Jurkat, Clone E6-1 (cell line): ENCODE measurements around the gene S100PBP. TPM values are rescaled to one million over a fixed set of nuclear protein-coding genes. Genes with fewer than 3 reads are reported as not detected.

Source experiments
- DNase-seq: peaks from one replicate; pipeline ENCODE4 v3.0.0-alpha.2; 2011; ENCODE audit warnings: low read depth, low spot score
- H3K4me3 ChIP-seq: 2 replicates; pipeline ENCODE4 v1.5.1; 2011; ENCODE audit warnings: mild to moderate bottlenecking, low read length, control low read depth, moderate library complexity
- polyA plus RNA-seq: library from polyadenylated mRNA; unstranded; fragments of >200 nt; gene quantifications from one replicate; pipeline ENCODE4 v1.2.1, GENCODE V29; 2012; ENCODE audit warnings: missing spikeins; ENCODE audit not compliant: insufficient read length, insufficient read depth

The S100PBP gene
- polyA plus RNA-seq, result 36.8 TPM

DNA sequence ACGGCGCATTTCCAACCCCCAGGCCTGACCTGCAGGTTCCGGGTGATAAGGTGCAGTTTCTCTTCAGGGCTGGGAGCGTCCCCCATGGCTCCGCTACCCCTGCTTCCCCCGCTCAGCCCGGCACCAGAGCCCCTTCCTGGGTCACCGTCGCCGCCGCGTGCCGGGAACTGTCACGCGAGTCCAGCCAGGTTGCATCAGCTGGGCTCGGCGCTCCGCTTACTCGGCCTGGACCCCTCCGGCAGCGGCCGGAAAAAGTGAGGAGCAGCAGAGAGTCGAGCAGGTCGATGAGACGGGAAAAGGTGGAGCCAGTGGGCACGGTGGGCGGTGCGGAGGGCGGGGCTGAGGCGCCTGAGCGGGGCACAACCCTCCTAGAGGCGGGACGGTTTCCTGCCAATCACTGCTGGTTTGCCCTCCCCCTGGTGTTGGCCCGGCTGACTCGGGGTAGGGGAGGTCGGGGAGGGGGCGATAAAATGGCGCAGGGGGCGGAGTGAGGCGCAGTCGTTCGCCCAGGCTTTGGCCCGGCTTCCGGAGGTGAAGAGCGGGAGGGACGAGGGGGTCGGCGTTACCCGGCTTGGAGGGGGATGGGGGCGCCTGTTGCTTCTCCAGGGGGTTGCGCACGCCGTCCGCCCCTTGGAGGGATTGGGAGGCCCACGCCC is at the start of gene S100PBP, which contains the start of gene YARS1:
Gene S100PBP, plus strand, starts transcription at position 495 of the 656 bp plus-strand sequence. CDS start 8,447 bp downstream, outside the sequence.
Gene YARS1, minus strand, starts transcription at position 200 of the 656 bp plus-strand sequence. Its CDS starts 114 bp downstream, at position 86.
- DNase-seq, result peak; percentile 98

DNA sequence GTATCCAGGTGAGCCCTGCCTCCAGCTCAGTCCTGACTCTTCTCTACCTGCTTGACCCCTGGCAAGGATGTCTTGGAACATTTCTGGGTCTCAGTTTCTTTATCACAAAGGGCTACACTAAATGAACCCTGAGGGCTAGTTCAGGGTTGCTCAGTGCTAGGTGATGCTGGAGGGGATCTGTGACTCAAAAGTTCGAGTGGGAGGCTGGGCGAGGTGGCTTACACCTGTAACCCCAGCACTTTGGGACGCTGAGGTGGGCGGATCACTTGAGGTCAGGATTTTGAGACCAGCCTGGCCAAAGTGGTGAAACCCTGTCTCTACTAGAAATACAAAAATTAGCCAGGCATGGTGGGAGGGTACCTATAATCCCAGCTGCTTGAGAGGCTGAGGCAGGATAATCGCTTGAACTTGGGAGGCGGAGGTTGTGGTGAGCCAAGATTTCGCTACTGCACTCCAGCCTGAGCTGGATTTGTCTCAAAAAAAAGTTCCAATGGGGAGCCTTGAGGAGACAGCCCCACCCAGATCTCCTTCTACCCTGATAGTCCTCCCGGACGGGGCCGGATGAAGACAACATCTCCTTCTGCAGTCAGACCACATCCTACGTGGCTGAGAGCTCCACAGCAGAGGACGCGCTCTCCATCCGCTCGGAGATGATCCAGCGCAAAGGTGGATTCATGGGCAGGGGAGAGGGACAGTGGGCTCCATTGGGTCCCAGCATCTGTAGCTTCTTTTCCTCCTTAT is 49.2 kb upstream of the S100PBP start:
- no peak overlapping the region for H3K4me3 ChIP-seq
- DNase-seq, result no peak

More for the DNA sequence above, at the start of gene S100PBP, which contains the start of gene YARS1:
- H3K4me3 ChIP-seq, result peak within 1 kb of the TSS; percentile 81

DNA sequence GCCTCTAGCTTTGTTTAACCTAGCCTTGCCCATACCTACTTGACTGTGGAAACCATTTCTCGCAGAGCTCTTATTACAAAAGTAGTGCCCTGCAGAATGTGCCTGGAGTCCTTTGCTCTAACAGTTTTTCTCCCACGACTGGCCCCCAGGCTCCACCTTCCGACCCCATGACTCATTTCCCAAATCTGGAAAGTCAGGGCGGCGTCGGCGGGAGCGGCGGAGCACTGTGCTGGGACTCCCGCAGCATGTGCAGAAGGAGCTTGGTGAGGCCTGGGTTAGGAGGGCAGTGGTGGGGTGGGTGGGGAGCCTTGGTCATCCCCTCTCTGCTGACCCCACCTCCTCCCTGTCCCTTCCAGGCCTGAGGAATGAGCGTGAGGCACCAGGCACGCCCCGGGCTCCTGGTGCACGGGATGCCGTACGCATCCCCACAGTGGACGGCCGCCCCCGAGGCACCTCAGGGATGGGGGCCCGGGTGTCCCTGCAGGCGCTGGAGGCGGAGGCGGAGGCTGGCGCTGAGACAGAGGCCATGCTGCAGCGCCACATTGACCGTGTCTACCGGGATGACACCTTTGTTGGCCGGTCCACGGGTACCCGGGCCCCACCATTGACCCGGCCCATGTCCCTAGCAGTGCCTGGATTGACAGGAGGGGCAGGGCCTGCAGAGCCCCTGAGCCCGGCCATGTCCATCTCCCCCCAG is 47.8 kb upstream of the S100PBP start:
- no peak for DNase-seq

DNA sequence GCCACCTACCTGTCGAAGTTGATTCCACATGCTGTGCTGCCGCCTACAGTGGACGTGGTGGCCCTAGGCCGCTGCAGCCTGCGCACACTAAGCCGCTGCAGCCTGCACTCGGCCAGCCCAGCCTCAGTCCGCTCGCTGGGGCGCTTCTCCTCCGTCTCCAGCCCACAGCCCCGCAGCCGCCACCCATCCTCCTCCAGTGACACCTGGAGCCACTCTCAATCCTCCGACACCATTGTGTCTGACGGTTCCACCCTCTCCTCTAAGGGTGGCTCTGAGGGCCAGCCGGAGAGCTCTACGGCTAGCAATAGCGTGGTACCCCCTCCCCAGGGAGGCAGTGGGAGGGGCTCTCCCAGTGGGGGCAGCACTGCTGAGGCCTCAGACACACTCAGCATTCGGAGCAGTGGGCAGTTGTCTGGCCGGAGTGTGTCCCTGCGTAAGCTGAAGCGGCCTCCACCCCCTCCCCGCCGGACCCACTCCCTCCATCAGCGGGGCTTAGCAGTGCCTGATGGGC is 47.2 kb upstream of the S100PBP start:
- DNase-seq, result no peak
- H3K4me3 ChIP-seq, result no peak overlapping the region

More for the DNA sequence above, 47.8 kb upstream of the S100PBP start:
- H3K4me3 ChIP-seq, result no peak overlapping the region

DNA sequence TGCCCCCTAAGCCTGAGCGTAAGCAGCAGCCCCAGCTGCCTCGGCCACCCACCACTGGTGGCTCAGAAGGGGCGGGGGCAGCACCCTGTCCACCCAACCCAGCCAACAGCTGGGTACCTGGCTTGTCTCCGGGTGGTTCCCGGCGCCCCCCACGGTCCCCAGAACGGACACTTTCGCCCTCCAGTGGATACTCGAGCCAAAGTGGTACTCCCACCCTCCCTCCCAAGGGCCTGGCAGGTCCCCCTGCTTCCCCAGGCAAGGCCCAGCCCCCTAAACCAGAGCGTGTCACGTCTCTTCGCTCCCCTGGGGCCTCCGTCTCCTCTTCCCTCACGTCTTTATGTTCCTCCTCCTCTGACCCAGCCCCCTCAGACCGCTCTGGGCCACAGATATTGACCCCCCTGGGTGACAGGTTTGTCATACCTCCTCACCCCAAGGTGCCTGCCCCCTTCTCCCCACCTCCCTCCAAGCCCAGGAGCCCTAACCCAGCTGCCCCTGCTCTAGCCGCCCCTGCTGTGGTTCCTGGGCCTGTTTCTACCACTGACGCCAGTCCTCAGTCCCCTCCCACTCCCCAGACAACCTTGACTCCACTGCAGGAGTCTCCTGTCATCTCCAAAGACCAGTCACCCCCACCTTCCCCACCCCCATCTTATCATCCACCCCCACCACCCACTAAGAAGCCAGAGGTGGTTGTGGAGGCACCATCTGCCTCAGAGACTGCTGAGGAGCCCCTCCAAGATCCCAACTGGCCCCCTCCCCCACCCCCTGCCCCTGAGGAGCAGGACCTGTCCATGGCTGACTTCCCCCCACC is 46.5 kb upstream of the S100PBP start:
- no peak overlapping the region for H3K4me3 ChIP-seq
- no peak for DNase-seq

DNA sequence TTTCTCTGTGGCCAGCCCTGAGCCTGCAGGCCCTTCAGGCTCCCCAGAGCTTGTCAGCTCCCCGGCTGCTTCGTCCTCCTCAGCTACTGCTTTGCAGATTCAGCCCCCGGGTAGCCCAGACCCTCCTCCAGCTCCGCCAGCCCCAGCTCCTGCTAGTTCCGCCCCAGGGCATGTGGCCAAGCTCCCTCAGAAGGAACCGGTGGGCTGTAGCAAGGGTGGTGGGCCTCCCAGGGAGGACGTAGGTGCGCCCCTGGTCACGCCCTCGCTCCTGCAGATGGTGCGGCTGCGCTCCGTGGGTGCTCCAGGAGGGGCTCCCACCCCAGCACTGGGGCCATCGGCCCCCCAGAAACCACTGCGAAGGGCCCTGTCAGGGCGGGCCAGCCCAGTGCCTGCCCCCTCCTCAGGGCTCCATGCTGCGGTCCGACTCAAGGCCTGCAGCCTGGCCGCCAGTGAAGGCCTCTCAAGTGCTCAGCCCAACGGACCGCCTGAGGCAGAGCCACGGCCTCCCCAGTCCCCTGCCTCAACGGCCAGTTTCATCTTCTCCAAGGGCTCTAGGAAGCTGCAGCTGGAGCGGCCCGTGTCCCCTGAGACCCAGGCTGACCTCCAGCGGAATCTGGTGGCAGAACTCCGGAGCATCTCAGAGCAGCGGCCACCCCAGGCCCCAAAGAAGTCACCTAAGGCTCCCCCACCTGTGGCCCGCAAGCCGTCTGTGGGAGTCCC is 45.7 kb upstream of the S100PBP start:
- DNase-seq, result no peak
- no peak overlapping the region for H3K4me3 ChIP-seq

DNA sequence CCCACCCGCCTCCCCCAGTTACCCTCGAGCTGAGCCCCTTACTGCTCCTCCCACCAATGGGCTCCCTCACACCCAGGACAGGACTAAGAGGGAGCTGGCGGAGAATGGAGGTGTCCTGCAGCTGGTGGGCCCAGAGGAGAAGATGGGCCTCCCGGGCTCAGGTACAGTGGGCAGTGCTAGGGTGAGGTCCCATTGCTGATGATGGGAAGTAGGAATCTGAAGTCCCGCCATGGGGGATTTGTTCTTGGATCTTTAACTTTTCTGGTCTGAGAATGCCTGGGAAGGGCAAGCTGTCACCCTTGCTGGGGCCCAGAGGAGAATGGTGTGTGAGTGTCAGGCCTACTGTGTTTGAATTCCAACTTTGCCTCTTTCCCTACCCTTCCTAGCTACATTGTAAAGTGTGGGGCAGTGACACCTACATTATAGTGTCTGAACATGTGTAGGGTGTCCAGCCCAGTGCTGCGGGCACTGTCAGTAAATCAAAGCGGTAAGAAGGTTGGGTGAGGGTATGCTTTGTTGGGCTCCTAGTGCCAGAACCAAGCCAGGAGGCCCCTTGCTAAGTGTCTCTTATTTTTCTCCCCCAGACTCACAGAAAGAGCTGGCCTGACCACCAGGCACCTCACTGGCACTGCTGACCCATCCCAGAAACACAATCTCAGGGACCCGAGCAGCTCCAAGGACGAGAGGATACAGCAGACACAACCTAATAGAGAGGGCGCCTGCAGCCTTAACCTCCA is 45.0 kb upstream of the S100PBP start:
- DNase-seq, result no peak
- H3K4me3 ChIP-seq, result no peak overlapping the region

DNA sequence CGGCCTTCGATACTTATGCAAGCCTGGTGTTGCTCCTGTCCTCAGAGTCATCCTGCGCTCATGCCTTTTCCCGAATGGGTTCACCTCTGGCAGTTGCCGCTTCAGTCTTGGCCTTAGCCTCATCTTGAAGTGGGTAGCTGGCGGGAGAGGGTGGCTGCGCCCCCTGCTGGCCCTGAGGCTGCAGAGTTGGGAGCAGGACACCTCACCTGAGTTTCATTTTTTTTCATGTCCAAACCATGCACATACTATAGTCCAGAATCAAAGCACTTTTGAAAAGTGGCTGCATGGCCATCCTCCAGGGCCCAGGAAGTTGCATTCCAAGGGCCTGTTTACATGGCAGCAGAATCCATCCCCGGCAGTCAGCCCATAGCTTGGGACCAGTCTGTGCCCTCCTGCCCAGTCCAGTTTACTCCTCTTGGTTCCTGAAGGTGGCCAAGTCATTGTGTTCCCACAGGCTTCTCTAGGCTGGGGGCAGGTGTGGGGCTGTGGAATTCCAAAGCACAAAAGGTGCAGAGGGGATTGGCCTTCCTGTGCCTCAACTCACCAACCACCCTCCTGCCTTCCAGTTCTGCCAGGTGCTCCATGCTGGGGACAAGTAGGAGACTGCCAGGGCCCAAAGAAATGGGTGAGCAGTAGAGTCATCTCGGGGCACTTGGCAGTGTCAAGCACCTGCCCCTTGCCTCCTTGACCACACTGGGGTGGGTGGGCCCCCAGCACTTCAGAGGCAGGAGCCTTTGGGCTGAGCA is 44.3 kb upstream of the S100PBP start:
- DNase-seq, result peak; percentile 60
- H3K4me3 ChIP-seq, result no peak overlapping the region

DNA sequence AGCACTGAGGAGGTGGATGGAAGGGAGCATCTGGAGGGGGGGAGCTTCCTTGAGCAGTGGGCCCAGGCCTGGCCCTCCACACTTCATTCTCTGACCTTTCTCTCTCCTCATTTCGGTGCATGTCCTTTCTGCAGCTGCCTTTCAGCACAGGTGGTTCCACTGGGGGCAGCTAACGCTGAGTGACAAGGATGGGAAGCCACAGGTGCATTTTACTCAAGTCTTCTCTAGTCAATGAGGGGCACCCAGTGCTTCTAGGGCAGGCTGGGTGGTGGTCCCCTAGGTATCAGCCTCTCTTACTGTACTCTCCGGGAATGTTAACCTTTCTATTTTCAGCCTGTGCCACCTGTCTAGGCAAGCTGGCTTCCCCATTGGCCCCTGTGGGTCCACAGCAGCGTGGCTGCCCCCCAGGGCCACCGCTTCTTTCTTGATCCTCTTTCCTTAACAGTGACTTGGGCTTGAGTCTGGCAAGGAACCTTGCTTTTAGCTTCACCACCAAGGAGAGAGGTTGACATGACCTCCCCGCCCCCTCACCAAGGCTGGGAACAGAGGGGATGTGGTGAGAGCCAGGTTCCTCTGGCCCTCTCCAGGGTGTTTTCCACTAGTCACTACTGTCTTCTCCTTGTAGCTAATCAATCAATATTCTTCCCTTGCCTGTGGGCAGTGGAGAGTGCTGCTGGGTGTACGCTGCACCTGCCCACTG is 43.5 kb upstream of the S100PBP start:
- H3K4me3 ChIP-seq, result no peak overlapping the region
- DNase-seq, result no peak

DNA sequence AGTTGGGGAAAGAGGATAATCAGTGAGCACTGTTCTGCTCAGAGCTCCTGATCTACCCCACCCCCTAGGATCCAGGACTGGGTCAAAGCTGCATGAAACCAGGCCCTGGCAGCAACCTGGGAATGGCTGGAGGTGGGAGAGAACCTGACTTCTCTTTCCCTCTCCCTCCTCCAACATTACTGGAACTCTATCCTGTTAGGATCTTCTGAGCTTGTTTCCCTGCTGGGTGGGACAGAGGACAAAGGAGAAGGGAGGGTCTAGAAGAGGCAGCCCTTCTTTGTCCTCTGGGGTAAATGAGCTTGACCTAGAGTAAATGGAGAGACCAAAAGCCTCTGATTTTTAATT is 43.0 kb upstream of the S100PBP start:
- DNase-seq, result no peak
- no peak overlapping the region for H3K4me3 ChIP-seq

DNA sequence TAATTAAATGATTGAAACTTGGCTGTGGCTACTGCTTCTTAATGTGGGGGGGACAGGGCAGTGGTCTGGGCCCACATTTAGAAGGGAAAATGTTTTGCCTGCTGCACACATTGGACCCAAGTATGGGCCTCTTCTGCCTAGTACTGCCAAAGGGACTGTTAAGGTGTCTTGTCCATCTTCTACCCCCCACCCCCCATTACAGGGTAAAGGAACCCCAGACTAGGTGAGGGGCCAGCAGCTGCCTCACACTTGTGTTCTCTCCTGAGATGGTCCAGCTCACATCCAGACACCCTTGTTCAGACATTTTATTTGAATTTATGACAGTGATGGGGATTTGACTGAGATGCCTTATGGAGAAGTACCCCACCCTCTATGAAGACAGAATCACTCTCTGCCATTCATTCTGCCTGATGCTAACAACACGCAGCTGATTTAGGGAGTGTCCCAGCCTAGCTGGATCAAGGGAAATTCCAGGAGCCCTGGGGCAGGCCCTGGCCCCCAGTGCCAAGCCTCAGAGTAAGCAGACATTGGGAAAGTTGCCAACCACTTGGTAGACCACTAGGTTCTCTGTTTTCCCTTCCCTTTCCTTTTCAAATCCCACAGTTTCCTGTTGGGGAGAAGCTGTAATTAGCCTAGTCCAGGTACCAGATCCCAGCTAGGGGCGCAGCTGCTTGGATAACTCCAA is 42.4 kb upstream of the S100PBP start:
- no peak overlapping the region for H3K4me3 ChIP-seq
- DNase-seq, result no peak

DNA sequence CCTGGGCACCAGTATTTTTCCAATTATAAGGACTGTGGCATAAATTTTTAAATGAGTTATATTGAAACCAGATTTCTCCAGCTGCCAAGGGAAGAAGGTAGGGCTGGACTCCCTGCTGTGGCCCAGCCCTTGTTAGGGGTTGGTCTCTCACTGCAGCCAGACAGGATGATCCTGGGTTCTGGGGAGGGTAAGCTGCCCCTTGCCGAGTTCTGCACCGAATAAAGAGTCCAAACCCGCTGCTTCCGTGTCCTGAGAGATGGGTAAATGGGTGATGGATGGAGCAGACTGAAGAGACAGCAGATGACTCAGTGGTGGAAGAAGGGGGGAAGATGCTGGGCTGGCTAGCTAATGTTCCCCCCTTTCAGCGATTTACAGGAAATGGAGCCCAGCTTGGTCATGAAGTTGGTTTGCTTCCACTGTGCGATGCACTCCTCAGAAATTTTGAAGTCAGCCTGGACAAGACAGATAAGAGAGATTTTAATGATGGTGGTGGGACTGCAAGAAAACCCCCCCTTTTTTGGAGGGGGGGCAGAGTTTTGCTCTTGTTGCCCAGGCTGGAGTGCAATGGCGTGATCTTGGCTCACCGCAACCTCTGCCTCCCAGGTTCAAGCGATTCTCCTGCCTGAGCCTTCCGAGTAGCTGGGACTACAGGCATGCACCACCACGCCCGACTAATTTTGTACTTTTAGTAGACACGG is 41.7 kb upstream of the S100PBP start:
- no peak for DNase-seq
- H3K4me3 ChIP-seq, result no peak overlapping the region

DNA sequence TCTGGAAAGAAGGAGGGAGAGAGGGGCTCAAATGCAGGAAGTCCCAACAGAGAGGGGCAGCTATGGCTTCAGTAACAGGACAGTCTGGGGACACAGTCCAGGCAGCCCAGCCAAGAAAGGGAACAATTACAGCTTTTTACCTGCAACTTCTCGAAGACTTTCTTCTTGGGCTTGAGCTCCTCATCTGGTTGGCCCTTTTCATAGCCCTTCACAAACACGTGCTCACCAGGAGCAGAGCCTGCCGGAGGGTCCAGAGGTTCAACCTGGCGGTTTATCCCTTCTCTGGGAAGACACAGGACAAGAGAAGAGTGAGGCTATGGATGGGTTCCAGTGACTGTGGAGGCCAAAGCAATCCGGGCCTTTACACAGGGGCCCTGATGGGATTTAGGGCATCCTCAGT is 38.2 kb upstream of the S100PBP start:
- no peak overlapping the region for H3K4me3 ChIP-seq
- DNase-seq, result no peak

DNA sequence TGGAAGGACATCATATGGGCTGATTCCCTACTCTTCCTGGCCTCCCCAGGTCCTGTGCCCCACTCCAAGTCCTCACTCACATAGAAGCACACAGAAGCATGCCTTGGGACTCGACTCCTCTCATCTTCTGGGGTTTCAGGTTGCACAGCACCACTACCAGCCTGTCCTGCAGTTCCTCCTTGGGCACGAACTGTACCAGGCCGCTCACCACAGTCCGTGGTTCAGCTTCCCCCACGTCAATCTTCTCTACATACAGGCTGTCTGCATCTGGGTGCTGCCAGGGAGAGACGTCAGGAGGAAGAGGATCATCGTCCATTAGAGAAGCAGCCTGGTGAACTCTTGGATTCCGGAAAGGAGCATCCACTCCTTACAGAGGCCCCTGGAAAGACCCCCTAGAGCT is 37.4 kb upstream of the S100PBP start:
- no peak for DNase-seq
- H3K4me3 ChIP-seq, result no peak overlapping the region

DNA sequence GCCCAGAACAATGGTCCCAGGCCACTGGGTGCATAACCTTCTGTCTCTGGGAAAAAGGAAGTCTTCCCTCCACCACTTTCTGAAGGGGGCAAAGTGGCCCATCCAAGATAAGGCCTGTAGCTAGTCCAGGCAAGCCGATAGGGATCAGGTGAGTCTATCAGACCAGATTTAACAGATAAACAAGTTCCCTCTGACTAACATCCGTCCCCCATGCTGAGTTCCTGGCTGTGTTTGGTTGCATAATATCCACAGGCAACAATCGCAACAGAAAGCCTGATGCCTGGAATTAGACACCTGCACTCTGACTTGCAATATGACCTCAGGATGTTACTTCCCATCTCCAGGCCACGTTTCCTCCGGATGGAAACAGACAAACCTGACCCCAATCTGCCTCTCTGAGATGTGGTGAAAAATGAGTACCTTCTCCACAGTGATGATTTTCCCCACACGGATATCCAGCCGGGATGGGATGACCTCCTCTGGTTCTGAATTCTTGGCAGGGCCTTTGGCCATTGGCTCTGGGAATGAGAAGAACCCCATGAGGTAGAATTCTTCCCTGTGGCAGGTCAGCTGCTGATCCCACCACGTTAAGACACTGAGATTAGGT is 36.7 kb upstream of the S100PBP start:
- no peak for DNase-seq
- no peak overlapping the region for H3K4me3 ChIP-seq
